ENCODE results near the gene STRN3.

GRCh38 chr14:30849983-30850382 is 176.2 kb downstream of the STRN3 start:
- TF ChIP-seq, protein P1, sequence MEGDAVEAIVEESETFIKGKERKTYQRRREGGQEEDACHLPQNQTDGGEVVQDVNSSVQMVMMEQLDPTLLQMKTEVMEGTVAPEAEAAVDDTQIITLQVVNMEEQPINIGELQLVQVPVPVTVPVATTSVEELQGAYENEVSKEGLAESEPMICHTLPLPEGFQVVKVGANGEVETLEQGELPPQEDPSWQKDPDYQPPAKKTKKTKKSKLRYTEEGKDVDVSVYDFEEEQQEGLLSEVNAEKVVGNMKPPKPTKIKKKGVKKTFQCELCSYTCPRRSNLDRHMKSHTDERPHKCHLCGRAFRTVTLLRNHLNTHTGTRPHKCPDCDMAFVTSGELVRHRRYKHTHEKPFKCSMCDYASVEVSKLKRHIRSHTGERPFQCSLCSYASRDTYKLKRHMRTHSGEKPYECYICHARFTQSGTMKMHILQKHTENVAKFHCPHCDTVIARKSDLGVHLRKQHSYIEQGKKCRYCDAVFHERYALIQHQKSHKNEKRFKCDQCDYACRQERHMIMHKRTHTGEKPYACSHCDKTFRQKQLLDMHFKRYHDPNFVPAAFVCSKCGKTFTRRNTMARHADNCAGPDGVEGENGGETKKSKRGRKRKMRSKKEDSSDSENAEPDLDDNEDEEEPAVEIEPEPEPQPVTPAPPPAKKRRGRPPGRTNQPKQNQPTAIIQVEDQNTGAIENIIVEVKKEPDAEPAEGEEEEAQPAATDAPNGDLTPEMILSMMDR (IDR thresholded peaks at IDR 0.05; ENCODE audit: low read depth, low read length, poor library complexity, severe bottlenecking) = no peak
- no peak for TF ChIP-seq EZH2phosphoT487 (IDR thresholded peaks at IDR 0.05; ENCODE audit: borderline replicate concordance, low read length)
